ENCODE results near the gene ST6GALNAC2. TPM values are rescaled to one million over a fixed set of nuclear protein-coding genes. Genes with fewer than 3 reads are reported as not detected.

The ST6GALNAC2 gene
- total RNA-seq, 4 donors from 2014 or later: 0.94 to 2.5 TPM; not detected in 2

DNA sequence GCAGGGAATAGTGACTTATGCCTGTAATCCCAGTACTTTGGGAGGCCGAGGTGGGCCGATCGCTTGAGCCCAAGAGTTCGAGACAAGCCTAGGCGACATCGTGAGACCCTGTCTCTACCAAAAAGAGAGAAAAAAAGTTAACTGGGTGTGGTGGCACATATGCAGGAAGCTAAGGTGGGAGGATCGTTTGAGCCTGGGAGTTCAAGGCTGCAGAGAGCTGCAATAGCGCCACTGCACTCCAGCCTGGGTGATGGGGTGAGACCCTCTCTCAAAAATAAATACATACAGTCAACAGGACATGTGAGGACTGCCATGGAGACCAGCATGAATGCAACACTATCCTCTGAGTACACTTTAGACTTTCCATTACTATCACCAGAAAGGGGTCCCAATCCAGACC lies 15.4 kb upstream of the ST6GALNAC2 start:
- no peak overlapping the region for H3K4me3 ChIP-seq
- no peak for DNase-seq
- no peaks in the 10 kb centered on the region for H3K4me1 ChIP-seq
- no peaks in the 10 kb centered on the region for H3K36me3 ChIP-seq
- no peak overlapping the region for H3K27ac ChIP-seq
- no peaks in the 10 kb centered on the region for H3K27me3 ChIP-seq
- TF ChIP-seq, protein P1, sequence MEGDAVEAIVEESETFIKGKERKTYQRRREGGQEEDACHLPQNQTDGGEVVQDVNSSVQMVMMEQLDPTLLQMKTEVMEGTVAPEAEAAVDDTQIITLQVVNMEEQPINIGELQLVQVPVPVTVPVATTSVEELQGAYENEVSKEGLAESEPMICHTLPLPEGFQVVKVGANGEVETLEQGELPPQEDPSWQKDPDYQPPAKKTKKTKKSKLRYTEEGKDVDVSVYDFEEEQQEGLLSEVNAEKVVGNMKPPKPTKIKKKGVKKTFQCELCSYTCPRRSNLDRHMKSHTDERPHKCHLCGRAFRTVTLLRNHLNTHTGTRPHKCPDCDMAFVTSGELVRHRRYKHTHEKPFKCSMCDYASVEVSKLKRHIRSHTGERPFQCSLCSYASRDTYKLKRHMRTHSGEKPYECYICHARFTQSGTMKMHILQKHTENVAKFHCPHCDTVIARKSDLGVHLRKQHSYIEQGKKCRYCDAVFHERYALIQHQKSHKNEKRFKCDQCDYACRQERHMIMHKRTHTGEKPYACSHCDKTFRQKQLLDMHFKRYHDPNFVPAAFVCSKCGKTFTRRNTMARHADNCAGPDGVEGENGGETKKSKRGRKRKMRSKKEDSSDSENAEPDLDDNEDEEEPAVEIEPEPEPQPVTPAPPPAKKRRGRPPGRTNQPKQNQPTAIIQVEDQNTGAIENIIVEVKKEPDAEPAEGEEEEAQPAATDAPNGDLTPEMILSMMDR (IDR thresholded peaks at IDR 0.05): no peak
- no peak for TF ChIP-seq POLR2A (IDR thresholded peaks at IDR 0.05)
- H3K9me3 ChIP-seq: no peaks in the 10 kb centered on the region

DNA sequence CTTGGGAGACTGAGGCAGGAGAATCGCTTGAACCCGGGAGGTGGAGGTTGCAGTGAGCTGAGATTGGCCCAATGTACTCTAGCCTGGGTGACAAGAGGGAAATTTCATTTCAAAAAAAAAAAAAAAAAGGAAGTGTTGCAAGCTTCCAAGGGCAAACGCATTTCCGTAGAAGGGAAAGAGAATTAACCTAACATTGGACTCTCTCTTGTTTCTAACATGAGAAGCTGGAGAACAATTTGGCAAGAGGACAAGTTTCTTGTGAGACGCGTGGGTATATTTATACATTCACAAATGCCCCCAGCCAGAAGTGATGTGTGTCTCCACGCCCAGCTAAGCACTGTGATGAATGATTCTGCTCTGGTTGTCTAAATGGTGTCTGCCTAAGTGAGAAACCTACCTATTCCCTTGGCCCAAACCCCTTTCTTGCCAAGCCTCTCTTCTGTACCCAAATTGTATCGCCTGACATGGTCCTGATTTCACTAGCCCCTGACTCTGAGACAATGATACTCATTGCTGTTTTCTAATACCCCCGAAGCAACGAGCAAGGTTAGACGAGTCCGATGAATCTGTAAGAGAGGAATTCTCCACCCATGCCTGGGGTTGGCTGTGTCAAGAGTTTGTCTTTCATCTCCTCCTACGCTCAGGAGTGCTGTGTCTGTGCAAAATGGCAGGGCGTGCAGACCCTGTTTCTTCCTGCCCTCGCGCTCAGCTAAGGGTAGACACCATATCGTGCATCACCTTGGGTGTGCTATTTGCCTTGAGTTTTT lies 14.2 kb upstream of the ST6GALNAC2 start:
- TF ChIP-seq, protein P1 (IDR thresholded peaks at IDR 0.05): no peak
- no peak for TF ChIP-seq POLR2A (IDR thresholded peaks at IDR 0.05)
- Histone ChIP-seq H3K27ac (no peak overlapping the region), H3K27me3 (no peaks in the 10 kb centered on the region), H3K4me1 (no peaks in the 10 kb centered on the region), H3K36me3 (no peaks in the 10 kb centered on the region), H3K4me3 (no peak overlapping the region), H3K9me3 (no peaks in the 10 kb centered on the region)
- no peak for DNase-seq

- Histone ChIP-seq H3K27ac (no peak overlapping the region), H3K4me1 (no peaks in the 10 kb centered on the region), H3K27me3 (no peaks in the 10 kb centered on the region), H3K9me3 (no peaks in the 10 kb centered on the region), H3K4me3 (no peak overlapping the region), H3K36me3 (no peaks in the 10 kb centered on the region)
- DNase-seq: no peak
- TF ChIP-seq, protein P1 (IDR thresholded peaks at IDR 0.05): no peak
- no peak for TF ChIP-seq POLR2A (IDR thresholded peaks at IDR 0.05)
Observed at GRCh38 chr17:76598004-76598439, 12.4 kb upstream of the ST6GALNAC2 start.

DNA sequence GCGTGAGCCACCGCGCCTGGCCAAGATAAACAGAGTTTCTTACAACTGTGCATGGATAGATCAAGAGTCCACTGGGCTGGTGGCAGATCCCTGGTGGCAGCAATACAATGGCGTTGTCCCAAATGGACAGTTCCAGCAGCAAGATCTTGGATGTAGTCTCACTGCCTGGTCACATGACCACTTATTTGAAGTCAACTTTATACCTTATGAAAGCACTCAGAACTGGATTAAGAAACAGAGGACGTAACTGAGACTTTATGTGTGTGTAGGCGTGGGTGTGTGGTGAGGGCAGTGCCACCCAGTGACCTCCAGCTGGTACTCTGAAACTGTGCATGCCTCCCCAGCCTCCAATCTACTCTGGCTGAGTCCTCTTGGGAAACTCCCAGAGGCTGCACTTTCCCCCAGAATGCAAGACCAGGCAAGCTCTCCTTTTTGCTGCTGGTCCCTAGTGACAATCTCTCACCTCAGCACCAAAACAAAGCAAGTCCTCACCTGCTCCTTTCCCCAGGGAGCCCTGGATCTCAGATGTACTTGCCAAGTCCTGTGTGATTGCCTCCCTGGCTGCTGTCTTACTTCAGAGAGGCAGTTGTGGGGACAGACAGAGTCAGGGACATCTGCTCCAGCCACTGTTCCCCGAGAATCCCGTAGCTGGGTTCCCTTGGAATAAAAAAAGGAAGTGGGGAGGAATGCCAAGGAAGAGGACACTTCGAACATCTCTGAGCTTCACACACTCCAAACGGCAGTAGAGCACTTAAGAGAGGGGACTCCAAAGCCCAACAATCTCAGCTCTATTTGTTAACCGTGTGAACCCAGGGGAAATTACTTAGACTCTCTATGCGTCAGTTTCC lies 11.7 kb upstream of the ST6GALNAC2 start:
- Histone ChIP-seq H3K36me3 (no peaks in the 10 kb centered on the region), H3K27me3 (no peaks in the 10 kb centered on the region), H3K27ac (no peak overlapping the region), H3K4me1 (no peaks in the 10 kb centered on the region), H3K9me3 (no peaks in the 10 kb centered on the region), H3K4me3 (no peak overlapping the region)
- TF ChIP-seq POLR2A (IDR thresholded peaks at IDR 0.05): no peak
- TF ChIP-seq, protein P1 (IDR thresholded peaks at IDR 0.05): no peak
- DNase-seq: no peak

DNA sequence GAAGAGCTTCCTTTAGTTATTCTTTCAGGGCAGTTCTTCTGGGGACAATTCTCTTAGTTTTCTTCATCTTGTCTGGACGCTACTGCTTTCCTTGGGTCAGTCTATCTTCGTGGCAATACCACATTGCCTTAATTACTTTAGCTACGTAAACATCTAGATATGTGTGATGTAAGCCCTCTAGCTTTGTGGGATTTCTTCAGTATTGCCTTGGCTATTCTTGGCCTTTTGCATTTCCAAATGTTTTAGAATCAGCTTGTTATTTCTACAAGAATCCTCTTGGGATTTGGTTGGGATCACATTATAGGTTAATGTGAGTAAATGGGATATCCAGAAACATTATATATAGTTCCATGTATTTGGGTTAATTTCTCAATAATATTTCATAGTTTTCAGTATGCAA lies 9.0 kb upstream of the ST6GALNAC2 start:
- H3K27ac ChIP-seq: no peak overlapping the region
- H3K36me3 ChIP-seq: no peaks in the 10 kb centered on the region
- H3K27me3 ChIP-seq: no peaks in the 10 kb centered on the region
- H3K4me3 ChIP-seq: no peak overlapping the region
- H3K4me1 ChIP-seq: no peaks in the 10 kb centered on the region
- TF ChIP-seq, protein P1 (IDR thresholded peaks at IDR 0.05): no peak
- TF ChIP-seq POLR2A (IDR thresholded peaks at IDR 0.05): no peak
- H3K9me3 ChIP-seq: no peaks in the 10 kb centered on the region
- no peak for DNase-seq
